GM19023 (cell line): ENCODE results near the gene MTX3.

ENCODE experiments used
- ATAC-seq: cut with Tn5 transposase; IDR thresholded peaks from one replicate; pipeline ENCODE4 v1.9.1; 2021; ENCODE audit warnings: mild to moderate bottlenecking, moderate library complexity; ENCODE audit not compliant: unreplicated experiment

MTX3 gene, protein sequence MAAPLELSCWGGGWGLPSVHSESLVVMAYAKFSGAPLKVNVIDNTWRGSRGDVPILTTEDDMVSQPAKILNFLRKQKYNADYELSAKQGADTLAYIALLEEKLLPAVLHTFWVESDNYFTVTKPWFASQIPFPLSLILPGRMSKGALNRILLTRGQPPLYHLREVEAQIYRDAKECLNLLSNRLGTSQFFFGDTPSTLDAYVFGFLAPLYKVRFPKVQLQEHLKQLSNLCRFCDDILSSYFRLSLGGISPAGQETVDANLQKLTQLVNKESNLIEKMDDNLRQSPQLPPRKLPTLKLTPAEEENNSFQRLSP

GRCh38 chr5:79990598-79991507, at the start of gene MTX3:
TSS of gene MTX3 (minus strand) at chr5:79991262. CDS start at chr5:79991238, 24 bp downstream.
- ATAC-seq, result peak; percentile 92

- no peak for ATAC-seq
These were observed 48.6 kb upstream of the MTX3 start for GRCh38 chr5:80039650-80040049.

GRCh38 chr5:80037366-80037765, 46.3 kb upstream of the MTX3 start:
- no peak for ATAC-seq

- no peak for ATAC-seq
These were observed 45.6 kb upstream of the MTX3 start for GRCh38 chr5:80036615-80037014.

GRCh38 chr5:80035839-80036238, 44.8 kb upstream of the MTX3 start:
- ATAC-seq, result no peak

- ATAC-seq, result no peak
These were observed 44.1 kb upstream of the MTX3 start, which contains the start of gene THBS4 for GRCh38 chr5:80034962-80035821. TSS of gene THBS4 (plus strand) at chr5:80035348. CDS start at chr5:80035538, 190 bp downstream.

DNA sequence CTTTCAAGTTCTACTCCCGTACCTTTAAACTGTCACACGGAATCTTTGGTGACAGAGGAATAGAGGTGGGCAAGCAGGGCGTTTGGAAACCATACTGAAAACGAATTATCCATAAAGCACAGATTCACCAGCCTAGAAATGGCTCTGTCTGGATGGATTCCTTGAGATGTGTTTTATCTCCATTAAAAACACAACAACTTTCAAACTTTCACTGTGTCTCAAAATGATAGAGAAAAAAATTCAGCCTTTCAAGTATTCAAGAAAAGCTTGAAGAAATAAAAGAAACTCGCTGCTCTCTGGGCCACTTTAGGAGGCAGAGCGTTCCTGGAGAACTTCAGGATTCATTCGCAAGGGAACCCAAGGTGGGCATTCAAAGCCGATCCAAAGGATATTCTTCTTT, 43.5 kb upstream of the MTX3 start:
- no peak for ATAC-seq

DNA sequence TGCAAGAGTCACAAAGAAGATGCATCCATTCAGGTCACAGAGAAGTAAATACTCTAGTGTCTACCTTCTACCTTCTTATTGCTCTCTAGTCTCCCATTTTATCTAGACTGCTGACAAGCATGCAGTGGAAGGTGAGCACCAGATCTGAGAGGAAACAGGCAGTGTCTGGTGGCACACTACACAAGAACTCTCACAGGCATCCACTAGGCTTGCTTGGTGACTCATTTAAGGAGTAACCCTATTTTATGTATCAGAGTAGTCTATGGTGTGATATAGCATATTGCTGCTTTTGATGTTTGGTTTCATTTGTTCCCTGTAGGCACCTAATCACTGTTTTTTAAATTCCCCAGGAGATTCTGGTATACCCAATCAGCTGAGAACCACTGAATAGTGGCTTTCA, 42.5 kb upstream of the MTX3 start:
- ATAC-seq, result no peak

DNA sequence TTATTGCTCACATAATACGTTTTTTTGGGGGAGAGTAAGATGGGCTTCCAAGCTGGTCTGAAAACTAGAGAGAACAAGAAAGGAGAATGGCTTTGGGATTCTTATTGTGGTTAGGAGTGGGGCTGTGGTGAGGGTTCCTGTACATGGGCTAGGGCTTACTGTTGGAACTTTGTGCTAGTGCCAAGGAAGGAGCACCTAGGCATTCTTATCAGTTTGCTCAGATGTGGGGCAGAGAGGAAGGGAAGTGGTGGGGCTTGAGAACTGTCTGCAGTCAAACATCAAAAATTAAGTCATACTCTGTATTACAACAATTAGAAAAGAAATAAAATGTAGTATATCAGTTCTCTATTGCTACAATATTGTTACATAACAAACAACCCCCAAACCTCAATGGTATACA, 40.0 kb upstream of the MTX3 start:
- no peak for ATAC-seq

GRCh38 chr5:80026841-80027240, 35.8 kb upstream of the MTX3 start:
- ATAC-seq, result no peak

GRCh38 chr5:80025069-80025468, 34.0 kb upstream of the MTX3 start:
- ATAC-seq, result no peak

GRCh38 chr5:80010754-80011392, 19.8 kb upstream of the MTX3 start:
- no peak for ATAC-seq

GRCh38 chr5:80008995-80009765, 18.1 kb upstream of the MTX3 start:
- no peak for ATAC-seq

GRCh38 chr5:80002677-80003076, 11.6 kb upstream of the MTX3 start:
- no peak for ATAC-seq

DNA sequence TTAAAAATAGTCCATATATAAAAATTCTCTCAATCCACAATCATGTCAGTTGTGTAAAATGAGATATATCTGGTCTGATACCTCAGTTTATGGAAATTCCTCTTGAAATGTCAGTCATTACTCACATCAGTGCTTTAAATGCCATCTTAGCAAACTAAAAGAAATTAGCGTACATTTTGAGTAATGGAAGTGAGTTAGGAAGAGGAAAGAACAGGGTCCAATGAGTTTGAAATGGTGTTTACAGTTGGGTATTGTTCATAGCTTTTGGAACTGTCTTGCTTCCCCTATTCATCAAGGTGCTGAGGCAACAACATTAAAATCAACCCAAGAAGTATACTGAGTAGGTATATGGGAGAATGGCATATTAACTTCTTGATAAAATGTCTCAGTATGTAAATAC, 8.7 kb upstream of the MTX3 start:
- ATAC-seq, result no peak

DNA sequence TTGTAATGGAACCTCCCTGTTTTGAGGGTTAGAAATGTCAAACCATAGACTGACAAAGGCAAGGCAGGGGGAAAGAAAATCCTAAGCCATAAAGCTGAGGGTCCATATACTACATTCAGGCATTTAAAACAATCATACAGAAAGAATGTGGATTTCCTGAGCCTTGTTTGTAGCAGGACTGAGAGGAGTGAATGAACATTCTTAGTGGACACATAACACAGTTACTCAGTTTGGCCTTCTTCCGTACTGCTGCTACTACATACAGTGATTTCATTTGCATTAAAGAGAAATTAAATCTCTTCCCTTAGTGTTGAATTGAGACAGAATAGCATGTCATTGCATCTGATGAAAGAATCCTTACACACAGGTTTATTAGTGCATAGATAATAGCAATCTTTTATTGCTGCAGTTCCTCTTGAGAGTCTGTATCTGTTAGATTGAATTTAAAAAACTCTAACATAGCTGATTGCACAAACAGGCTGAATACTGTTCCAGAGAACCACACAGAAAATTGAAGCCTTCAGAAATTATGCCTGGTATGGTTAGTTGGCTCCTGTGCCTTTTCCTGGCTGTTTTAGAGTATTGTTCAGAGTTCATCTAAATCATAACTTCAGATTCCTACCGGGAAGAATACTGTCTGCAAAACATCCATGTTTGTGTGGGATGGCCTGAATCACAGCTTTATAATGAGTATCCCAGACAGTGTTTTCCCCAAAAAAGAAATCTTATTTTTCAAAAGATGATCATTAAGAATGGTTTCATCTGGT, 2.0 kb upstream of the MTX3 start:
- no peak for ATAC-seq

DNA sequence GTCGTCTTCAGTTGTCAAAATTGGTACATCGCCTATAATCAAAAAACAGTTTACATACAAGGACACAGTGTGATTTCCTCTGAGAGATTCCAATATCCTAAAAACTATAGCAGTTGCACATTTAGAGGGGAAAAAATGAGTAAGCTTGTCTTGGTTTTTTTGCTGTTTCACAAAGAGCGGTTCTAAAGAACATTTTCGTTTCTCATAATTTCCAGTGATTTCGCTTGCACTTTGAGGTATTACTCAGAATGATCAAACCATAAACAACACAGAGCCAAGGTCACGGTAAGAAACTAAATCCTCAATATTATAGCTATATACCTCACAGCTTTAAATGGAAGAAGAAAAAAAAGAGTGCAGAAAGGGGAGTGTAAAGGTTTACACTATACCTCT, 861 bp downstream of the MTX3 start:
- peak; percentile 44 for ATAC-seq

GRCh38 chr5:79986260-79986659, 4.8 kb downstream of the MTX3 start:
- ATAC-seq, result no peak

- no peak for ATAC-seq
These were observed 5.8 kb downstream of the MTX3 start for GRCh38 chr5:79985288-79985687.
